SK-N-SH (cell line): ENCODE data around the gene NCKAP5. TPM values are rescaled to one million over a fixed set of nuclear protein-coding genes. Genes with fewer than 3 reads are reported as not detected.

ENCODE experiments used
- CTCF ChIA-PET: fragments of 300-600, 350-600 bp; formaldehyde crosslinking; extraction: SDS; loops from one replicate; lab custom pipeline; 2021; lab: Yijun Ruan, JAX
- POLR2A ChIA-PET: fragments of 350-600 bp; sonication (Branson Sonifier 250); formaldehyde crosslinking; extraction: SDS; loops from one replicate; lab custom pipeline; 2020; ENCODE audit warnings: antibody characterized with exemption, inconsistent platforms; lab: Yijun Ruan, JAX
- DNase-seq: peaks from one replicate; pipeline ENCODE4 v3.0.0; 2012
- H2AFZ ChIP-seq: fragments of 200-600 bp; sonication (generic); 2 replicates; pipeline ENCODE4 v1.8.1; 2016; ENCODE audit warnings: antibody characterized with exemption, mild to moderate bottlenecking, low read depth
- H3F3A ChIP-seq: fragments of 200-600 bp; sonication (generic); replicated peaks from 2 replicates; pipeline ENCODE3; 2016; ENCODE audit warnings: antibody characterized with exemption, mild to moderate bottlenecking; ENCODE audit not compliant: insufficient read depth
- H3K27ac ChIP-seq, 2 experiments: fragments of 200-500 bp in 1 of 2; fragments of 200-600 bp in 1 of 2; sonication (Bioruptor generic) in 1 of 2; sonication (generic), shearing (Covaris generic) in 1 of 2; 2 replicates each; pipeline versions ENCODE4 v1.5.1 to v1.6.1; 2014 to 2016; ENCODE audit warnings: low read depth in 2 of 2, inconsistent platforms in 1 of 2, low read length in 1 of 2, mild to moderate bottlenecking in 1 of 2, mixed read lengths in 1 of 2
- H3K27me3 ChIP-seq: fragments of 200-600 bp; sonication (generic), shearing (Covaris generic); 2 replicates; pipeline ENCODE4 v1.6.1; 2016; ENCODE audit warnings: mixed run types; ENCODE audit not compliant: insufficient read depth
- H3K36me3 ChIP-seq, 2 experiments: fragments of 200-500 bp in 1 of 2; fragments of 200-600 bp in 1 of 2; sonication (Bioruptor generic) in 1 of 2; sonication (generic) in 1 of 2; replicated peaks in 1 of 2; 2 replicates each; pipeline versions ENCODE3 to v1.5.1; 2014 to 2016; ENCODE audit warnings: low read length in 1 of 2, mild to moderate bottlenecking in 1 of 2; ENCODE audit not compliant: insufficient read depth in 2 of 2, control insufficient read depth in 1 of 2
- H3K4me1 ChIP-seq, 2 experiments: fragments of 200-500 bp in 1 of 2; fragments of 200-600 bp in 1 of 2; sonication (Bioruptor generic) in 1 of 2; sonication (generic), shearing (Covaris generic) in 1 of 2; 2 replicates each; pipeline versions ENCODE4 v1.5.1 to v1.6.1; 2014 to 2016; ENCODE audit warnings: low read depth in 1 of 2, low read length in 1 of 2, mixed run types in 1 of 2; ENCODE audit not compliant: insufficient read depth in 2 of 2, control insufficient read depth in 1 of 2
- H3K4me2 ChIP-seq: fragments of 200-600 bp; sonication (generic), shearing (Covaris generic); 2 replicates; pipeline ENCODE4 v1.6.1; 2017; ENCODE audit warnings: mixed run types
- H3K4me3 ChIP-seq, 2 experiments: fragments of 200-500 bp in 1 of 2; fragments of 200-600 bp in 1 of 2; sonication (Bioruptor generic) in 1 of 2; sonication (generic), shearing (Covaris generic) in 1 of 2; 2 replicates each; pipeline versions ENCODE4 v1.5.1 to v1.8.1; 2014 to 2016; ENCODE audit warnings: low read depth in 2 of 2, inconsistent platforms in 1 of 2, low read length in 1 of 2, mild to moderate bottlenecking in 1 of 2, mixed read lengths in 1 of 2, moderate library complexity in 1 of 2
- H3K79me2 ChIP-seq: fragments of 200-600 bp; sonication (generic); 2 replicates; pipeline ENCODE4 v1.8.1; 2017; ENCODE audit warnings: mild to moderate bottlenecking; ENCODE audit not compliant: insufficient read depth
- H3K9ac ChIP-seq: fragments of 200-600 bp; sonication (generic); 2 replicates; pipeline ENCODE4 v1.6.1; 2017; ENCODE audit warnings: mixed run types
- H3K9me2 ChIP-seq: fragments of 200-600 bp; sonication (generic); 2 replicates; pipeline ENCODE4 v1.6.1; 2017; ENCODE audit warnings: mixed run types
- H3K9me3 ChIP-seq: fragments of 200-600 bp; sonication (generic); 2 replicates; pipeline ENCODE4 v1.6.1; 2017; ENCODE audit warnings: mixed run types, mild to moderate bottlenecking, moderate library complexity
- H4K20me1 ChIP-seq: fragments of 200-600 bp; sonication (generic); 2 replicates; pipeline ENCODE4 v1.6.1; 2017; ENCODE audit warnings: mild to moderate bottlenecking, mixed run types; ENCODE audit not compliant: insufficient read depth
- CHD2 ChIP-seq: fragments of 150-350 bp; IDR thresholded peaks from 2 replicates; pipeline ENCODE4 v1.6.1; 2018; ENCODE audit warnings: low read length; ENCODE audit not compliant: partially characterized antibody
- FOSL2 ChIP-seq: IDR thresholded peaks from 2 replicates; pipeline ENCODE4 v1.4.0; 2012; ENCODE audit warnings: low read depth, mild to moderate bottlenecking, moderate library complexity, borderline replicate concordance
- RXRA ChIP-seq: IDR thresholded peaks from 2 replicates; pipeline ENCODE4 v1.4.0; 2012; ENCODE audit warnings: low read depth, mild to moderate bottlenecking, borderline replicate concordance
- SMC3 ChIP-seq: IDR thresholded peaks from 2 replicates; pipeline ENCODE4 v1.6.1; 2012; ENCODE audit warnings: low read depth, low read length, improper control_type of control experiment
- TCF12 ChIP-seq: IDR thresholded peaks from 2 replicates; pipeline ENCODE4 v1.4.0; 2012
- TEAD4 ChIP-seq: IDR thresholded peaks from 2 replicates; pipeline ENCODE4 v1.4.0; 2012; ENCODE audit warnings: mild to moderate bottlenecking, borderline replicate concordance; ENCODE audit not compliant: insufficient read depth
- USF1 ChIP-seq: IDR thresholded peaks from 2 replicates; pipeline ENCODE4 v1.4.0; 2012; ENCODE audit warnings: low read depth, borderline replicate concordance
- ZBTB33 ChIP-seq: IDR thresholded peaks from 2 replicates; pipeline ENCODE4 v1.4.0; 2012; ENCODE audit warnings: low read depth, borderline replicate concordance
- WGBS: methylation state at CpG from one replicate; pipeline ENCODE4 v1.1.6; 2017; ENCODE audit warnings: low lambda C conversion rate; 5-methylcytosine and 5-hydroxymethylcytosine counted together
- polyA plus RNA-seq, 3 experiments: library from polyadenylated mRNA; depleted of rRNA; stranded (reverse); fragments of >200 nt; gene quantifications; 2 replicates each; pipeline ENCODE4 v1.2.3, GENCODE V29; 2012

NCKAP5 gene
- polyA plus RNA-seq, 1 of the 3 experiments (the other 2 are of a cell fraction) = 0.02 TPM

- no peak for TF ChIP-seq ZBTB33
Measured at GRCh38 chr2:133405252-133405651, 163.0 kb downstream of the NCKAP5 start (continued).

- Histone ChIP-seq H2AFZ (no peak overlapping the region), H3F3A (no peaks in the 10 kb centered on the region), H3K4me1 (no peaks in the 10 kb centered on the region), H3K4me3 (no peak overlapping the region), H3K9ac (no peak overlapping the region), H4K20me1 (no peaks in the 10 kb centered on the region), H3K4me2 (no peak overlapping the region), H3K36me3 (no peaks in the 10 kb centered on the region), H3K27me3 (no peaks in the 10 kb centered on the region), H3K27ac (no peak overlapping the region), H3K9me3 (no peaks in the 10 kb centered on the region), H3K9me2 (no peaks in the 10 kb centered on the region), H3K79me2 (no peaks in the 10 kb centered on the region)
- DNase-seq = no peak
- ChIA-PET POLR2A (interaction anchor here (0.6 kb wide), 1 partner anchor 486 kb away, joined by 3 read pairs; no protein-coding TSS in a partner anchor), CTCF (interaction anchor here (1.4 to 1.5 kb wide), 2 partner anchors 11 to 45 kb away, joined by 3 to 4 read pairs; no protein-coding TSS in a partner anchor)
- 34% methylated on average over 2 of the region's 2 CpGs for WGBS
- TF ChIP-seq USF1 = no peak
- TF ChIP-seq TEAD4 = no peak
Measured at GRCh38 chr2:133400411-133400810, 167.9 kb downstream of the NCKAP5 start.

- ChIA-PET CTCF (no interaction called here), POLR2A (no interaction called here)
- DNase-seq = no peak
- H3K4me2 ChIP-seq = no peak overlapping the region
- peaks cover 0 to 6% of the 10 kb centered on the region in 2 experiments; a peak in 1 of 4 replicates for H3K4me1 ChIP-seq
- no peaks in the 10 kb centered on the region for H4K20me1 ChIP-seq
- no peaks in the 10 kb centered on the region for H3F3A ChIP-seq
- H3K9me3 ChIP-seq = no peaks in the 10 kb centered on the region
- H3K9me2 ChIP-seq = no peaks in the 10 kb centered on the region
- H3K36me3 ChIP-seq = no peaks in the 10 kb centered on the region
- H3K79me2 ChIP-seq = no peaks in the 10 kb centered on the region
- H3K4me3 ChIP-seq = no peak overlapping the region
- 9% methylated on average over 1 of the region's 1 CpG for WGBS
- H3K9ac ChIP-seq = no peak overlapping the region
- no peak overlapping the region for H3K27ac ChIP-seq
- TF ChIP-seq TEAD4 (no peak), ZBTB33 (no peak), FOSL2 (no peak), SMC3 (no peak), CHD2 (no peak), TCF12 (no peak), RXRA (no peak)
- H2AFZ ChIP-seq = no peak overlapping the region
- no peaks in the 10 kb centered on the region for H3K27me3 ChIP-seq
Measured at GRCh38 chr2:133393895-133394294, 174.4 kb downstream of the NCKAP5 start.
